Measurements from ENCODE around the gene SNAPC4.

SNAPC4 gene

DNA sequence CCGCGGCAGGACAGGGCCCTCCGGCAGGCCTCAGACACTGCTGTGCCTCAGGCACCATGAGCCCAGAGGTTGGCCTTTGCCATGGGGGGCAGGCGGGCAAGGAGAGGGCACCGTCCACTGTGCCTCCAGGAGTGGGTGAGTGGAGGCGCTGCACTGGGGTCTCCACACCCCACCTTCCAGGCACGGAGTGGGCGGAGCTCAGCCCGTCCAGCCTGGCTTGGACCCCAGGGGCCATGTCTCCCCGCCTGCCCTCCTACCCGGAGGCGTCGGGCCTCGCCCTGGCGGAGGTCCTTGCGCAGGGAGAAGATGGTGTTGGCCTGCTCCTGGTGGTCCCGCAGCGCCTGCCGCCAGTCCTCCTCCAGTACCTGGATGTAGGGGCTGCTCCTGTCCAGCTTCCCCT is 29.9 kb downstream of the SNAPC4 start:
- H3K79me2 ChIP-seq (ENCODE audit: insufficient read depth, low read depth) = no peaks in the 10 kb centered on the region
- H3K4me1 ChIP-seq (ENCODE audit: low read depth, poor library complexity, severe bottlenecking) = no peaks in the 10 kb centered on the region
- H3K9ac ChIP-seq = no peak overlapping the region
- H3K4me2 ChIP-seq = no peak overlapping the region
- no peaks in the 10 kb centered on the region for H3K36me3 ChIP-seq (ENCODE audit: insufficient read depth)
- no peaks in the 10 kb centered on the region for H4K20me1 ChIP-seq (ENCODE audit: insufficient read depth)
- no peak overlapping the region for H3K27ac ChIP-seq
- no peaks in the 10 kb centered on the region for H3K27me3 ChIP-seq (ENCODE audit: insufficient read depth, low read depth)
- TF ChIP-seq, protein P1, sequence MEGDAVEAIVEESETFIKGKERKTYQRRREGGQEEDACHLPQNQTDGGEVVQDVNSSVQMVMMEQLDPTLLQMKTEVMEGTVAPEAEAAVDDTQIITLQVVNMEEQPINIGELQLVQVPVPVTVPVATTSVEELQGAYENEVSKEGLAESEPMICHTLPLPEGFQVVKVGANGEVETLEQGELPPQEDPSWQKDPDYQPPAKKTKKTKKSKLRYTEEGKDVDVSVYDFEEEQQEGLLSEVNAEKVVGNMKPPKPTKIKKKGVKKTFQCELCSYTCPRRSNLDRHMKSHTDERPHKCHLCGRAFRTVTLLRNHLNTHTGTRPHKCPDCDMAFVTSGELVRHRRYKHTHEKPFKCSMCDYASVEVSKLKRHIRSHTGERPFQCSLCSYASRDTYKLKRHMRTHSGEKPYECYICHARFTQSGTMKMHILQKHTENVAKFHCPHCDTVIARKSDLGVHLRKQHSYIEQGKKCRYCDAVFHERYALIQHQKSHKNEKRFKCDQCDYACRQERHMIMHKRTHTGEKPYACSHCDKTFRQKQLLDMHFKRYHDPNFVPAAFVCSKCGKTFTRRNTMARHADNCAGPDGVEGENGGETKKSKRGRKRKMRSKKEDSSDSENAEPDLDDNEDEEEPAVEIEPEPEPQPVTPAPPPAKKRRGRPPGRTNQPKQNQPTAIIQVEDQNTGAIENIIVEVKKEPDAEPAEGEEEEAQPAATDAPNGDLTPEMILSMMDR (conservative IDR thresholded peaks at IDR 0.05; ENCODE audit: low read depth, low read length) = no peak
- no peak overlapping the region for H3K4me3 ChIP-seq (IDR thresholded peaks at IDR 0.05; ENCODE audit: insufficient read depth, low read depth, low read length)
- H2AFZ ChIP-seq (ENCODE audit: low read depth) = no peak overlapping the region

DNA sequence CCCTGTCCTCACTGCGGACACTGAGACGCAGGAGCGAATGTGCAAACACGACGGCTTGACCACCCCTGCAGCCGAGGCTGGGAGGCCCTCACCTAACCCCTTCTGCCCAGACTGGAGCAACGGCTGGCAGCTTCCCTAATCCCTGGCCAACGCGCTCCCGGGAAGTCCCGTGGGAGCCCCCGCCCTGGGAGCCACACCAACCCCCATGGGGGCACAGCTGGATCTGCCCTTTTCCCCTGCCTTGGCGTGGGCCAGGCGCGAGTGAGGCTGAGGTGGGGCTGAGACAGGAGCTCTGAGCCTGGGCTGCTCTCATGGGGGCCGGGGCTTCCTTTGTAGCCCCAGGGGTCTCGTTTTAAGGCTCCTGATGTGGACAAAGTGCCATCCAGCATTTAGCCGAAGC is 31.8 kb downstream of the SNAPC4 start:
- Histone ChIP-seq H2AFZ (ENCODE audit: low read depth) (no peak overlapping the region), H3K4me2 (no peak overlapping the region), H3K4me1 (ENCODE audit: low read depth, poor library complexity, severe bottlenecking) (peaks cover 4% of the 10 kb centered on the region), H4K20me1 (ENCODE audit: insufficient read depth) (no peaks in the 10 kb centered on the region), H3K27ac (no peak overlapping the region), H3K79me2 (ENCODE audit: insufficient read depth, low read depth) (no peaks in the 10 kb centered on the region), H3K36me3 (ENCODE audit: insufficient read depth) (no peaks in the 10 kb centered on the region), H3K9ac (no peak overlapping the region), H3K27me3 (ENCODE audit: insufficient read depth, low read depth) (no peaks in the 10 kb centered on the region), H3K4me3 (IDR thresholded peaks at IDR 0.05; ENCODE audit: insufficient read depth, low read depth, low read length) (no peak overlapping the region)
- TF ChIP-seq, protein P1 (conservative IDR thresholded peaks at IDR 0.05; ENCODE audit: low read depth, low read length) = no peak

DNA sequence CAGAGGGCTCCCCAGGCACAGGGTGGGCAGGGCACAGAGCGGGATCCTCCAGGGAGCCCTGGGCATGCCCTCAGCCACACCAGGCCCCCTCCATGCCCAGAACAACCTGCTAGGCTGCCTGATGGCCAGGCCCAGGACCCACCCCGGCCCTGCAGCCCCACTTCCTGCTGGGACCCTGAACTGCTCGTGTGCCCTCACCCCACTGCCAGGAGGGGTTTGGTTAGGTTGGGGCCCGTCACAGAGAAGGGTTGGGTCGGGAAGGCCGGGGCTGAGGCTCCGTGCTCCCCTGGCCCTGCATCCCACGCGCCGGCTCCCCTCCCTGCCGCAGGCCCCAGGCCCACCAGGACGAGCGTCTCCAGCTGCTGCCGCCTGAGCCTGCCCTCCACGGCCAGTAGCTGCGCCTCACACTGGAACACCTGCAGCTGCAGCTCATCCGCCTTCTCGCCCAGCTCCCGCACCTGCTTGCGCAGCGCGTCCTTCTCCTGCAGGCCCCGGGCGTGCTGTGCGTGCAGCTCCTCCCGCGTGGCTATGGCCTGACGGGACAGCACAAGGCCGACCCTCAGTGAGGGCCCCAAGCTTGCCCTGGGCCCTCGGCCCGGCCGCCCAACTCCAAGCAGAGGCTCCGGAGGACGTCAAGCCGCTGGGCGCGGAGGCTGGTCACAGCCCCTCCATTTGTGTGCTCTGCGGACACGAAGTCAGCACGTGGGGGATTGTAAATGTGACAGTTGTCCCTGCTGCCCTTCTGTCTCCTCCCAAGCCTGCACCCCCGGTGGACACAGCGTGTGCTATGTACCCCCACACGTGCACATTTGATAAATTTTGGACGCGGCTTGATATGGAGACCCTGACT is 32.4 kb downstream of the SNAPC4 start:
- H3K27me3 ChIP-seq (ENCODE audit: insufficient read depth, low read depth) = no peaks in the 10 kb centered on the region
- H3K4me2 ChIP-seq = no peak overlapping the region
- no peak overlapping the region for H3K27ac ChIP-seq
- H3K36me3 ChIP-seq (ENCODE audit: insufficient read depth) = no peaks in the 10 kb centered on the region
- no peak overlapping the region for H3K9ac ChIP-seq
- no peaks in the 10 kb centered on the region for H3K79me2 ChIP-seq (ENCODE audit: insufficient read depth, low read depth)
- H3K4me3 ChIP-seq (IDR thresholded peaks at IDR 0.05; ENCODE audit: insufficient read depth, low read depth, low read length) = no peak overlapping the region
- H3K4me1 ChIP-seq (ENCODE audit: low read depth, poor library complexity, severe bottlenecking) = peaks cover 8% of the 10 kb centered on the region
- TF ChIP-seq, protein P1 (conservative IDR thresholded peaks at IDR 0.05; ENCODE audit: low read depth, low read length) = no peak
- no peaks in the 10 kb centered on the region for H4K20me1 ChIP-seq (ENCODE audit: insufficient read depth)
- H2AFZ ChIP-seq (ENCODE audit: low read depth) = no peak overlapping the region

DNA sequence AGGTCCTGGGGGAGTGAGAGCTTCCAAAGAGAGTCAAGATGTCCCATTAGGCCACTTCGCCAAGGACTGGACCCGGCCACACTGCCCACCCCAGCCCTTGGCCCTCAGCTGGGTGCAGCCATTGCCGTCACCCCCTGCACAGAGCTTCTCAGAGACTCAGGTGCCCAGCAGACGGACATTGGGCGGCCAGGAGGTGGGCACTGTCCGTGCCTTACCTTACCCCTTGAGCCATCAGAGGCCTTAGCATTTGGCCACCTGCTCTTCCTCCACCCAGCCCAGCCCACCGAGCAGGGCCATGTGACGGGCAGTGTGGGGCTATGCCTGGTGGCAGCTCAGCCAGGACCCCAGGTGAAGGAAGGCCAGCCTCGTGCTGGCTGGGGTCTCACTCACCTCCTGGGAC is 33.1 kb downstream of the SNAPC4 start:
- TF ChIP-seq, protein P1 (conservative IDR thresholded peaks at IDR 0.05; ENCODE audit: low read depth, low read length) = no peak
- H3K27me3 ChIP-seq (ENCODE audit: insufficient read depth, low read depth) = no peaks in the 10 kb centered on the region
- H3K79me2 ChIP-seq (ENCODE audit: insufficient read depth, low read depth) = no peaks in the 10 kb centered on the region
- no peaks in the 10 kb centered on the region for H4K20me1 ChIP-seq (ENCODE audit: insufficient read depth)
- no peak overlapping the region for H3K4me3 ChIP-seq (IDR thresholded peaks at IDR 0.05; ENCODE audit: insufficient read depth, low read depth, low read length)
- no peak overlapping the region for H3K27ac ChIP-seq
- H3K4me2 ChIP-seq = no peak overlapping the region
- no peak overlapping the region for H3K9ac ChIP-seq
- no peaks in the 10 kb centered on the region for H3K36me3 ChIP-seq (ENCODE audit: insufficient read depth)
- peaks cover 10% of the 10 kb centered on the region for H3K4me1 ChIP-seq (ENCODE audit: low read depth, poor library complexity, severe bottlenecking)
- no peak overlapping the region for H2AFZ ChIP-seq (ENCODE audit: low read depth)

All from KMS-11 (cell line).